Skin of body (tissue), 2 donors: ENCODE data around the gene GPRIN1. TPM values are rescaled to one million over a fixed set of nuclear protein-coding genes. Genes with fewer than 3 reads are reported as not detected.
"Not testable (repeated sequence)": the region's sequence is repeated elsewhere in the genome, so short reads cannot be mapped to it uniquely, and the experiment has no call there.

Experiments used
- DNase-seq: peaks from one replicate; lab custom pipeline; 2025; lab: John Stamatoyannopoulos, UW
- total RNA-seq: library from RNA; depleted of rRNA; stranded (reverse); fragments of >200 nt; gene quantifications from one replicate; pipeline ENCODE4 v1.2.3, GENCODE V29; 2014

Gene GPRIN1
- total RNA-seq, 1 donor from 2014 or later = 4.8 TPM

GRCh38 chr5:176625512-176625911 is 15.6 kb upstream of the GPRIN1 start:
- no peak for DNase-seq

DNA sequence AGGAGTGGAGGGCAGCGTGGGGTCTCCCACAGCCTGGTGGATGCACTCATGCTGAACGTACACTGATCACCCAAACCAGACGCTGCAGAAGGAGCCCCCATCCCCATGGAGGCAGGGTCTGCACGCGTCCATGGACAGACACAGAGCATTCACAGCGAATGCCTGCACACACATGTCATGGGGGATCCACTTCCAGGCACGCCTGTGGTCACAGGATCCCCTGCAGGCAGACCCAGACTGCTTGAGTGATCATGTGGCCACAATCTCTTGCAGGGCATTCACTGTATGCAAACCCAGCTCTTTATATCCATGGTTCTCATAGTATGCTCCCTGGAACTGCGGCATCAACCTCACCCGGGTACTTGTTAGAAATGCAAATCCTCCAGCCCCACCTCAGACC is 15.0 kb upstream of the GPRIN1 start:
- DNase-seq = no peak

DNA sequence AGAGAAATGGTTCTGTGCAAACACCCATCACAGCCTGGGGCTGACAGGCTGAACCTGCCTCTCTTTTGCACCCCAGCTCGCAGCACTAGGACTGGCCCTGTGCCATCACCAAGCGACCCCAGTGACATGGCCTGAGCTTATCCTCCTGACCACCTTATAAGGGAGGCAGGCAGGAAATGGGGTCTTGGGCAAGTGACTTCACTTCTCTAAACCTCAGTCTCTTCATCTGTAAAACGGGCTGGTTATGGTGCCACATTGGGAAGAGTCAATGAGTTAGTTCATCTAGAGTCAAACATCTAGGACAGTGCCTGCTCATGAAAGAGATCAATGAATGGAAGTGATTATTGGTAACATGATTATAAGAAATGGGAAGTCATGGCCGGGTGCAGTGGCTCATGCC is 14.2 kb upstream of the GPRIN1 start:
- DNase-seq = no peak

GRCh38 chr5:176621661-176622079 is 11.7 kb upstream of the GPRIN1 start:
- no peak for DNase-seq

GRCh38 chr5:176620333-176620981 is 10.5 kb upstream of the GPRIN1 start:
- no peak for DNase-seq

DNA sequence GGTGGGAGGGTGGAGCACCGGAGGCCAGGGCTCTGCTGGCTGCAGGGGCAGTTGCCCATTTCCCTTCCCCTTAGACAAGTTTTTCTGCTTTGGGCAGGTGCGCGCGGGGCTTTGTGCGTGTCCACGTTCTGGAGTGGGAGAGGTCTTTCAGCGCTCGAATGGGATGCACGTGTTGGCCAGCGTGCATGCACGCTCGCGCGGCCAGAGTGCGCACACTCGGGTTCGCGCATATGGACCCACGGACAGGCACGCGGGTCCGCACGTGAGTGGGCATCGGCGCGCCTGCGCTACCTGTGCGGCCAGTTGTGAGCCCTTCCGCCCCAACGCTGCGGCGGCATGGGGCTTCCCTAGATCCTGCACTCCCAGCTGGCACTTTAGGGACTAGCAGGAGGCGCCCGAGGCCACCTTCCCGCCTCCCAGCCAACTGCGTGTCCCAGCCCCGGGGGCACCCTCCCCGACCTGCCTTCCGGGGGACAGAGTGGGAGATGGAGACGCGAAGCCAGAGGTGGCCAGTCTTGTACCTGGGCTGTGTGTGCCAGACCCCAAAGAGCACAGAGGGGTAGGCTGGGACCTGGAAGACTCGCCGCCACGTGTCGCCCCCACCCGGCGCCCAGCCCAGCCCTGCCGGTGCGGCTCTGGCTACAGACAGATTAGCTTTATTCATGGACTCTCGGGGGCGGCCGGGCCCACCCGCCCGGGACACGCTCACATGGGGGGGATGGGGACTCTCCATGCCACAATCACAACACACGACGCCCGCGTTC is 9.8 kb upstream of the GPRIN1 start:
- no peak for DNase-seq

DNA sequence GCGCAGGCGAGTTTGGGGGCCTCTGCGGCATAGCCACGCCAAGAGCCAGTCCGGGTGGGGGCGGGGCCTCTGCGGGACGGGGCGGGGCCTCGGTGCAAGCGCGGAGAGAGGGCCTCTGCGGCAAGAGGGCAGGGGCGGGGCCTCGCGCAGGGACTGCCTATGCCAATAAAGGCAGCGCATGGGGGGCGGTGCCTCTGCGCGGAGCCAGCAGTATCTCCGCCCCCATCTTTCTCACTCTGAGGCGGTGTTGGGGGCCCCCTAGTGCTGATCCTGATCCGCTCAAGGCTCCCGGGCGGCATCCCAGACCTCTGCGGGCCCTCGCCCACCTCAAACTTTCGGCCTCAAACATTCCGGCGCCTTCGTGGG is 9.2 kb upstream of the GPRIN1 start:
- peak; percentile 5 for DNase-seq

- DNase-seq = no peak
These were observed 8.8 kb upstream of the GPRIN1 start for GRCh38 chr5:176618783-176619182.

GRCh38 chr5:176616511-176616910 is 6.6 kb upstream of the GPRIN1 start:
- no peak for DNase-seq

DNA sequence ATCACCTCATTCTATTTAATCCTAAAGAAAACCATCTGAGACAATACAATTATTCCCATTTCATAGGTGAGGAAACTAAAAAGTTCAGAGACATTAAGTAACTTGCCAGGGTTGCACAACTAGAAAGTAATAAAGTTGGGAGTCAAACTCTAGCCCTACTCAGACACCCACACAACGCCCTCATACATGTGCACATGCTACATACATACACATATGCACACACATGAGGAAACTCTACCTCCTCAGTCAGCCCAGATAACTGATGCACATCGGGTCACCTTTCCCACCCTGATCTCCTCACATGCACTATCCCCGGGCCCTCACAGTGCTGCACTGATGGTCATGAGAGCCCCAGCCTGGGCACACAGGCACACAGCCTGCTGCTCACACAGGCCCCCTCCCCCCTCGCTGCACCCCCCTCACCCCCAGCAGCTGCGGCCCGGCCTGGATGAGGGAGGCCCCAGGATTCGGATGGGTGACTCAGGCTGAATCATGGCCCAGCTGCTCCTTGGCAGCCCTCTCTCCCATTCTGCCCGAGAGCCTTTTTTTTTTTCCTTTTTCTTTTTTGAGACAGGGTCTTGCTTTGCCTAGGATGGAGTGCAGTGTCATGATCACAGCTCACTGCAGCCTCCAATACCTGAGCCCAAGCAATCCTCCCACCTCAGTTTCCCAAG is 5.0 kb upstream of the GPRIN1 start:
- DNase-seq = no peak

- no peak for DNase-seq
These were observed 2.9 kb upstream of the GPRIN1 start for GRCh38 chr5:176612855-176613254.

GRCh38 chr5:176612008-176612407 is 2.1 kb upstream of the GPRIN1 start:
- DNase-seq = no peak

- peak; percentile 27 for DNase-seq
These were observed 1.5 kb upstream of the GPRIN1 start for GRCh38 chr5:176611435-176611834.

DNA sequence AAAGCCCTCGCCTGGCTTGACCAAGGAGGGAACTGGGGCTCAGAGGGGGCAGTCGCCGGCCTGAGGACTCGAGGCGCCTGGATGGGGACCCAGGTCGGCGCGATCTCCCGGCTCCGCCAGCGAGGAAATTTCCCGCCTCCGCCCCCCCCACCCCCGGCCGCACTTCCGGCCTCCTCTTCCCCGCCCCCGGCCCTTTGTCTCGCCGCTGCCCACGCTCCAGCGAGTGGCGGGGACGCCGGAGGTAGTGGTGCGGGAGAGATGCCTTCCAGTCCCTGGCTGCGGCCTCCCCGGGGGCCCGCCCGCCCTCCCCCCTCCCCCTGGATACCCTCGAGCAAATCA is 448 bp upstream of the GPRIN1 start:
- DNase-seq = no peak

DNA sequence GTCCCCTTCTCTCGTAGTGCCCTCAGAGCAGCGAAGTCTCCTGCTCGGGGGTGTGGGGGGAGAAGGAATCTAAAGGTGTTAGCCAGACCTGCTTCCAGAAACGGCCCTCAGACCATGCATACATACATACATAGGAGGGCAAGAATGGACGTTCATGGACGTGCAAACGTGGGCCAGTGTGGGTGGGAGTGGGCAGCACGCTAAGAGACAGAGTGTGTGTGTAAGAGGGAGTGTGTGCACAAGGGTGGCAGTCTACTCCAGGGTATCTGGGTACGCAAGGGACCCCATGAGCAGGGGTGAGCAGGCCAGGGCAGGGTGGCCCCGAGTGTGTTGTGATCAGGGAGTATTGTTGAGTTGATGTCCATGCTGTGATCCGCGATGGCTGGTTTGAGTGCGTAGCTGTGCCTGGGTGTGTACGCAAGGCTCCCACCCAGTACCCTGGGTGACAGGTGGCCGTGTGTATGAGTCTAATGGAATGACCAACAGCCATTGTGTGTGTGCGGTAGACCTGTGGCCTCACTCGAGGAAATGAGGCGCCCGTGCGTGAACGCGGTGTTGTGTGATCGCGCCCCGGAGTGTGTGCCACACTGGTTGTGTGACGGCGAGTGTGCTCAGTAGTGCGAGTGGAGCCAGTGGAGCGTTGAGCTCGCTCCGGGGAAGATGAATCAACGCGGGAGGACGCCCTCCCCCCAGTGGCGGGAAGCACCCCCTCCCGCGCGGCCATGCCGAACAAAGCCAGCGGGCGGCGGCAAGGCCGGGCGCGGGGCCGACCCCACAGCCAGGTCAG is 826 bp downstream of the GPRIN1 start:
- no peak for DNase-seq

- no peak for DNase-seq
These were observed 1.7 kb downstream of the GPRIN1 start for GRCh38 chr5:176608142-176608705.

DNA sequence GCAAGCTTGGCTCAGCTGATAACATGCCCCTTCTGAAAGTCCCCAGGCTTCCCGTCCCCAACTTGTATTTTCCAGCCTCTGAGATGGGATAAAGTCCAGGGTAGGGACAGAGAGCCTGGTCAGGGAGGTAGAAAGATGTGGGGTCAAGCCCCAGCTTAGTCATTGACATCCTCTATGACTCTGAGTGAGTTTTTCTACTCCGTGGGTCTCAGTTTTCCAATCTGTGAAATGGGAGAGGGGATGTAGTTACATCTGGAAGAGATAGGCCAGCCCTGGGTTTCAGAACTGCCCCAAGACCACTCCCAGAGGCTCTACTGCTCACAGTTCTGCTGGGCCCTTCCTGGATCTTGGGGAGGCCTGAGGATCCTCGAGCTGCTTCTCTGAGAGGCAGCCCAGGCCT is 3.1 kb downstream of the GPRIN1 start:
- no peak for DNase-seq

DNA sequence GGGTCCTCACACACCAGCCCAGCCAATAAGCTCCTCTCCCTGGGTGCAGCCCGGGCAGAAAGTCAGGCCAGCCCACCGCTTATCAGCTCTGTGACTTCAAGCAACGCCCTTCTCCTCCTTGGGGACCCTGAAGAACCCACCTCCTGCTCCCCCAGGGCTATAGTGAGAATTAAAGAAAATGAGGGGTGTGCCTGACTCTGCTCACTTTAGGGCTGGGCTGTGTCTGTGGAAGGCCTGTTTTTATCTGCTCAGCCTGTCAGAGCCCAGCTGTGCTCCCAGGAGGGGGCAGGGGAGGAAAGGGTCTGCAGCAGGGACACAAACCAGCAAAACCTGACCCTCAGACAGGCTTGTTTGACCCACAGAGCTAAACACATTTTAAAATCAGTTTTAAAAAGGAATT is 3.9 kb downstream of the GPRIN1 start:
- no peak for DNase-seq

DNA sequence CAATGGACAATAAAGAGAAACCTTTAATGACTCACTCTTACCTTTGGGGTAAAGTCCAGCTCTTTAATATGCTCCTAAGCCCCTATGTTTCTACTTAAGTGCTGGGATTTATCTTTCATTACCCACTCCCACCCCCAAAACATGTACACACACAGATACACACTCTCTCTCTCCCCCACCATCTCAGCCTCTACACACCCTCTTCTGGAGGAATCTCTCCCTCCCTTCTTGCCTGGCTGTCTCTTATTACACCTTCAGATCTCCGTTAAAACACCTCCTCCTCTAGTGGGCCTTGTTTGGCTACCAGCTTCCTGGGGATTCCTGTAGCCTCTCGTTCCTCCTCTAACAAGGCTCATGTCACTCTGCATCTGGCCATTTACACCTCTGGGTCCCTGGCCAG is 6.9 kb downstream of the GPRIN1 start:
- no peak for DNase-seq

- no peak for DNase-seq
These were observed 8.0 kb downstream of the GPRIN1 start for GRCh38 chr5:176601901-176602482.

- DNase-seq = not testable (repeated sequence)
These were observed 10.1 kb downstream of the GPRIN1 start for GRCh38 chr5:176599749-176600430.
